T-helper 2 cell treated with Interferon-gamma antibody and Interleukin-4, amounts not matched to agents 100 ng/mL and 5 ng/mL, for 36 hours (primary cell): ENCODE measurements around the gene MFSD6. TPM values are rescaled to one million over a fixed set of nuclear protein-coding genes. Genes with fewer than 3 reads are reported as not detected.
"Not testable (repeated sequence)": the region's sequence is repeated elsewhere in the genome, so short reads cannot be mapped to it uniquely, and the experiment has no call there.

Source experiments
- intact Hi-C: fragments of 100-400 bp; cut with micrococcal nuclease; formaldehyde crosslinking; loops from one replicate; pipeline ENCODE4 v1.15.1; 2023
- total RNA-seq: library from RNA; stranded (reverse); gene quantifications from 2 replicates; pipeline ENCODE4 v1.2.3, GENCODE V29; 2022

MFSD6 gene
- total RNA-seq, 1 donor from 2014 or later: 48.9 TPM

- intact Hi-C loops: no loop called here
These were observed 51.7 kb downstream of the MFSD6 start for GRCh38 chr2:190459881-190460280.

DNA sequence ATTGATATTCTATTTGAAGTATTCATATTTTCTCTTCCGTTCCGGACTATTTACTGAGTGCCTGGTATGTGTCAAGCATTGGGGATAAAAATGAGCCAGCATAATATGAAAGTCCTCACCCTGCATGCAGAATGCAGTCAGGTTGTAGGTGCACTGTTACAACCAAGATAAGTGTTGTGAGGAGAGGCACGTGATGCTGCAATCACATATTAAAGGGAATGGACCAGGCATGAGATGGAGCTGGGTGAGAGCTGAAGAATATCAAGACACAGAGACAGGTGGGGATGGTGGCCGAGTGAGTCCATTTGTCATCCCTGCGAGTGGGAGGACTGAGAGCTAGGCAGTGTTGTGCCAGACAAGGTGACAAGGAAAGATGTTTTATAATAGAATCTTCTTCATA is 52.3 kb downstream of the MFSD6 start:
- intact Hi-C loops: no loop called here

DNA sequence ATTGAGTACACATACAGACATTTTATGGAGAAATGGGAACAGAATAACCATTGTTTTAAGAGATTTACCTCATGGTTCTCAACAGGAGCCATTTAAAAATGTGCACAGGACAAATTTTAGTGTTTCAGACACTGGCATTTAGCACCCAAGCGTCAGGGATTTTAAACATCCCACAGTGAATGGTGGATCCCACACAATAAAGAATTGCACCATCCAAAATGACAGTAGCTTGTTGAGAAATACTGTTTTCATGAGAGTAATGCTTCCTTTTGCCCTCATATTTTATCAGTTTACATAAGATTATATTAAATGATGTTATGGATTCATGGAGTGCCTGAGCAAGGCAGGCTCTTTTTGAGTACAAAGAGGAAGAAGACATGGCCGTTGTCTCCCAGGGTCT is 54.0 kb downstream of the MFSD6 start:
- intact Hi-C loops: no loop called here

DNA sequence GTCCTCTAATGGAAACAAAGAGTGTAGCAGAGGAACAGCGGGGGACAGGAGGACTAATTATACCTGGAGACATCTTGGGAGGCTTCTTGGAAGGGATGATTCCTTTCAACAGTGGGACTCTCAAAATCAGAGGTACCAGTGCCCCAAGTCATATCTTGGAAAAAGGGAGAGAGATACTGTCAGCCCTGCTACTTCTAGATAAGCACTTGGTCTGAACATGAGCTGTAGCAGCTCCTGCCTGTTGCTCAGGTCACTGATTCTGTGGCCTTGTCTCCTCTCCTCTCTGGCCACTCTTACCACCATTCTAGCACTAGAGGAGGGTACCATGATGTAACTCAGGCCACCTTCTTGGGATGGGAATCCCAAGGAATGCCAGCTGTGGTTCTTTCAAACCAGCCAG is 54.5 kb downstream of the MFSD6 start:
- intact Hi-C loops: no loop called here

DNA sequence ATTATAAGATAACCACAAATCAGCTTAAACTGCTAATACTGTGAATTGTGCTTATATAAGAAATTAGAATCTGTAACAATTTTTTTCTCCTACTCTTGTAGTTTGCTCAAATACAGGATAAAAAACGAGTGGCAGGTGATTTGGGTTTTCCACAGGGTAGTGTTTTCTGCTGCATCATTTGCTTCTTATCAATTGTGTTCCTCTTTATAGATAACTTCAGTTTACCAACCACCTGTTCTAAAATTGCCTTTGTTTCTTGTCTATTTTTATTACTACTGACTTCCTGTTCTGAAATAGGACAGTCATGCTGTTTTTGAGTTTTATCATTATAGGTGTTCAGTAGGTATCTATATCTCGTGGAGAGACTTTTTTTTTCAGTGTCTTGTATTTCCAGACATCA is 56.9 kb downstream of the MFSD6 start:
- intact Hi-C loops: no loop called here

- intact Hi-C loops: no loop called here
These were observed 58.8 kb downstream of the MFSD6 start for GRCh38 chr2:190466819-190467446.

DNA sequence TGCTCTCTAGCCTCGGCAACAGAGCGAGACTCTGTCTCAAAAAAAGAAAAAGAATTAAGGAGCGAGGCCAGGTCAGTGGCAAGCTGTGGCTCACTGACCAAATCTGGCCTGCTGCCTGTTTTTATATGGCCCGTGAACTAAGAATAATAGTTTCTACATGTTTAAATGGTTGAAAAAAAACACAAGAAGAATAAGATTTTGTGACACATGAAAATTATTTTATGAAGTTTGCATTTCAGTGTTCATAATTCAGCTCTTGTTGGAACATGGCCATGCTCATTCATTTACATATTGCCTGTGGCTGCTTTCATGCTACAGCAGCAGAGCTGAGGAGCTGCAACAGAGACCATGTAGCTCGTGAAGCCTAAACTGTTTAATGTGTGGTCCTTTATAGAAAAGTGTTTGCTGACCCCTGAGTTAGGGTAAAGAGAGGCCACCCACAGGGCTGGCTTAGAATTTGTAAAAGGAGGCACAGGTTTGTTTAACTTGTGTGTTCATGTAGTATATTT is 59.5 kb downstream of the MFSD6 start:
- intact Hi-C loops: no loop called here

GRCh38 chr2:190468354-190468753 is 60.2 kb downstream of the MFSD6 start:
- intact Hi-C loops: not testable (repeated sequence)

GRCh38 chr2:190468814-190469569 is 60.8 kb downstream of the MFSD6 start:
- intact Hi-C loops: no loop called here

- intact Hi-C loops: no loop called here
These were observed 61.6 kb downstream of the MFSD6 start for GRCh38 chr2:190469771-190470170.

- intact Hi-C loops: no loop called here
These were observed 62.2 kb downstream of the MFSD6 start for GRCh38 chr2:190470256-190470826.

- intact Hi-C loops: no loop called here
These were observed 69.7 kb downstream of the MFSD6 start for GRCh38 chr2:190477661-190478454.

- intact Hi-C loops: no loop called here
These were observed 70.5 kb downstream of the MFSD6 start for GRCh38 chr2:190478572-190479195.

DNA sequence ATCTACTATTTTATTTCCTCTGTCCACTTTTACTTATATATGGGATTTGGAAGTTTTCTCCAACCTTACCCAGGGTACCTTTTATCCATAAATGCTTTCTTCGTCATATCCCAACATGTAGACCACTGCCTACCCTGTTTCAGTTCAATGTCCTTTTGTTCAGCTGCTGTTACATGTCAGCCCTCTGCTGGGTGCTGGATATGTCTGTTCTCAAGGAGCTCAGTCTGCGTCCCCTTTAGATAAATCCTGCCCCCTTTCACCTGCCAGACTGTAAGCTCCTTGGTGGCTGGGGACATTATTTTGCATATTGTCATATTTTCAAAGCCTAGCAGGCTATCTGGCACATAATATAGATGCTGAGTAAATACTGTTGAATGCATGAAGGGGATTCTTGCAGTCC is 73.2 kb downstream of the MFSD6 start:
- intact Hi-C loops: no loop called here

GRCh38 chr2:190482451-190482850 is 74.3 kb downstream of the MFSD6 start:
- intact Hi-C loops: no loop called here

DNA sequence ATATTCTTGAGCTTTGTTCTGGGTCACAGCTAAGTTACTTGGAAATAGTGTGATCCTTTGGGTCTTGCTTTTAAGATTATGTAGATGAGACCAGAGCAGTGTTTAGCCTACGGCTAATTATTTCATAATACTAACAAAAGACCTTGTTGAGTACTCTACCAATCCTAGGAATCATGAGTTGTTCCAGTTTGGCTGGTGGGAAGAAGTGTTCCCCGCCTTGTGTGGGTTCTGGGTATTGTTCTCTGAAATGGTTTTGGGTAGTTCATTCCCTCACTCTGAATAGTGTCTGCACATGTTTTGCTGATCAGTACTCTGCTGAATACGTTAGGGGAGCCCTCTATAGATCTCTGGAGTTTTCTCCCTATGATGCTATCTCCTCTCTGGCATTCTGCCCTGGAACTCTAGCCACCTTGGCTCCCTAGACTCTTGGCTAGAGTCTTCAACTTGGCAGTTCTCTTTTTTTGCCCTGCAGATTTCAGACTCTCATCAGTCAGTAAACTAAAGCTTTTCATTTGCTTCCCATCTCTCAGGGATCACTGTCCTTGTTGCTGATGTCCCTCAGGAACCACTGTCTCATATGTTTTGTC is 78.0 kb downstream of the MFSD6 start:
- intact Hi-C loops: no loop called here

GRCh38 chr2:190488516-190489233 is 80.5 kb downstream of the MFSD6 start:
- intact Hi-C loops: no loop called here

DNA sequence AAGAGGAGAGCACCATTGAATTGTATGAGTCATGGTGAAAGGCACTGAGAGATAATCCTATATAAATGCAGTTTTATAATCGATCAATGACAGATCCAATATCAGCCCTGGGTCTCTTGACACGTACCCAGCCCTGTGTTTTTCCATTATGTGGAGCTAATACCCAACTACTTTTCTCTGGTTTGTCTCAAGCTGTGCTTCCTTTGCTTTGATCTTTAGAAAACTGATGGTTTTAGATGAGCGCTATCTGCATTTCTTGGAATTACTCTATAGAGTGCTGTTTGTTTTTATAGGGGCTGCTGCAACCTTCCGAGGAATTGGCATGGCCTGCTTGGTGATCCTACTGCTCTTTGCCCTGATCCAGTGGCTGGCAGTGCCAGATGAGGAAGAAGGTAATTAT is 81.3 kb downstream of the MFSD6 start:
- intact Hi-C loops: no loop called here

DNA sequence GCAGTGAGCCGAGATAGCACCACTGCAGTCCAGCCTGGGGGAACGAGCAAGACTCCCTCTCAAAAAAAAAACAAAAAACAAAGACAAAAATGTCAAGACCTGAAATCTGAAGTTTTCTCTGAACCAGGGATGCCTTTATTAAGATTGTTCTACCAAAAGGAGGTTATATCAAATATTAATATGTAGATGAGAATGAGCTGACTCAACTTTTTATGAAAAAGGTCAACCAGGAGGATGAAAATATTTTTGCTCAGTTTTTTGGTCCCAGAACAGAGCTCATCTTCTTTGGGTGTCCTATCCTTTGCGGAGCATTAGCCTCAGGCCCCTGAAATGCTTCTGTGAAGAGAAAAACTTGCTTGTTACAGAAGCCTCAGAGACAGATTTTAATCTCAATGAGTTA is 82.3 kb downstream of the MFSD6 start:
- intact Hi-C loops: no loop called here

DNA sequence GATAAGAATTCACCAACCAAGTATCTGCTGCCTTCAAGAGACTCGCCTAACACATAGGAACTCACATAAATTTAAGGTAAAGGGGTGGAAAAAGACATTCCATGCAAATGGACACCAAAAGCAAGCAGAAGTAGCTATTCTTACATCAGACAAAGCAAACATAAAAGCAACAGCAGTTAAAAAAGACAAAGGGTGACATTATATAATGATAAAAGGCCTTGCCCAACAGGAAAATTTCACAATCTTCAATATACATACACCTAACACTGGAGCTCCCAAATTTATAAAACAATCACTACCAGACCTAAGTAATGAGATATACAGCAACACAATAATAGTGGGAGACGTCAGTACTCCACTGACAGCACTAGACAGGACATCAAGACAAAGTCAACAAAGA is 84.9 kb downstream of the MFSD6 start:
- intact Hi-C loops: no loop called here
